VCaP (cell line): ENCODE data around the gene MCFD2.

Source experiments
- H3K27ac ChIP-seq: fragments of 450-650 bp; 2 replicates; pipeline ENCODE4 v1.5.1; 2017
- CTCF ChIP-seq: fragments of 450-650 bp; conservative IDR thresholded peaks from 2 replicates; pipeline ENCODE4 v1.5.1; 2017; ENCODE audit warnings: mild to moderate bottlenecking, moderate library complexity

The MCFD2 gene

GRCh38 chr2:46898024-46898423 is 17.6 kb downstream of the MCFD2 start:
- H3K27ac ChIP-seq = no peak overlapping the region
- no peak for TF ChIP-seq CTCF

- no peak overlapping the region for H3K27ac ChIP-seq
- TF ChIP-seq CTCF = no peak
Measured at GRCh38 chr2:46893269-46893939, 22.2 kb downstream of the MCFD2 start.

GRCh38 chr2:46891956-46892553 is 23.6 kb downstream of the MCFD2 start:
- H3K27ac ChIP-seq = no peak overlapping the region
- no peak for TF ChIP-seq CTCF

- no peak overlapping the region for H3K27ac ChIP-seq
- no peak for TF ChIP-seq CTCF
Measured at GRCh38 chr2:46888421-46888952, 27.1 kb downstream of the MCFD2 start.

- no peak overlapping the region for H3K27ac ChIP-seq
Measured at GRCh38 chr2:46887028-46887885, 28.3 kb downstream of the MCFD2 start.

GRCh38 chr2:46886268-46887027 is 29.2 kb downstream of the MCFD2 start:
- no peak for TF ChIP-seq CTCF
- no peak overlapping the region for H3K27ac ChIP-seq

More at GRCh38 chr2:46887028-46887885, 28.3 kb downstream of the MCFD2 start:
- no peak for TF ChIP-seq CTCF
